ENCODE results near the gene DLG2.

DLG2 gene

GRCh38 chr11:84720706-84721402, 906.3 kb downstream of the DLG2 start:
- DNase-seq = no peak

GRCh38 chr11:84719935-84720577, 907.1 kb downstream of the DLG2 start:
- no peak for DNase-seq

- DNase-seq = no peak
These were observed 912.8 kb downstream of the DLG2 start for GRCh38 chr11:84714316-84714780.

- DNase-seq = no peak
These were observed 935.3 kb downstream of the DLG2 start for GRCh38 chr11:84691830-84692229.

- no peak for DNase-seq
These were observed 939.7 kb downstream of the DLG2 start for GRCh38 chr11:84687433-84687832.

GRCh38 chr11:84686716-84687115, 940.4 kb downstream of the DLG2 start:
- DNase-seq = no peak

GRCh38 chr11:84685976-84686375, 941.2 kb downstream of the DLG2 start:
- no peak for DNase-seq

GRCh38 chr11:84685149-84685548, 942.0 kb downstream of the DLG2 start:
- DNase-seq = no peak

GRCh38 chr11:84681456-84681855, 945.7 kb downstream of the DLG2 start:
- no peak for DNase-seq

- DNase-seq = no peak
These were observed 951.6 kb downstream of the DLG2 start for GRCh38 chr11:84675396-84676025.

- no peak for DNase-seq
These were observed 953.4 kb downstream of the DLG2 start for GRCh38 chr11:84673753-84674152.

- no peak for DNase-seq
These were observed 955.7 kb downstream of the DLG2 start for GRCh38 chr11:84671325-84671999.

- no peak for DNase-seq
These were observed 963.4 kb downstream of the DLG2 start for GRCh38 chr11:84663731-84664130.

GRCh38 chr11:84660257-84660977, 966.7 kb downstream of the DLG2 start:
- DNase-seq = no peak

- no peak for DNase-seq
These were observed 971.4 kb downstream of the DLG2 start for GRCh38 chr11:84655712-84656111.

GRCh38 chr11:84648471-84648870, 978.7 kb downstream of the DLG2 start:
- DNase-seq = no peak

- no peak for DNase-seq
These were observed 981.0 kb downstream of the DLG2 start for GRCh38 chr11:84645988-84646694.

- DNase-seq = no peak
These were observed 984.6 kb downstream of the DLG2 start for GRCh38 chr11:84642500-84642899.

GRCh38 chr11:84634309-84634708, 992.8 kb downstream of the DLG2 start:
- DNase-seq = no peak

GRCh38 chr11:84628871-84629620, 998.1 kb downstream of the DLG2 start:
- no peak for DNase-seq

GRCh38 chr11:84626256-84626655, 1000.9 kb downstream of the DLG2 start:
- DNase-seq = no peak
